SIG-M5 treated with dmso at 0.1 percent for 504 hours (cell line): ENCODE results near the gene PAX7.
A peak's percentile ranks its signal among the peaks of the same experiment; 100 is the strongest.

ENCODE experiments used
- DNase-seq: peaks from one replicate; lab custom pipeline; 2025; ENCODE audit not compliant: unreplicated experiment; lab: John Stamatoyannopoulos, UW

The PAX7 gene

DNA sequence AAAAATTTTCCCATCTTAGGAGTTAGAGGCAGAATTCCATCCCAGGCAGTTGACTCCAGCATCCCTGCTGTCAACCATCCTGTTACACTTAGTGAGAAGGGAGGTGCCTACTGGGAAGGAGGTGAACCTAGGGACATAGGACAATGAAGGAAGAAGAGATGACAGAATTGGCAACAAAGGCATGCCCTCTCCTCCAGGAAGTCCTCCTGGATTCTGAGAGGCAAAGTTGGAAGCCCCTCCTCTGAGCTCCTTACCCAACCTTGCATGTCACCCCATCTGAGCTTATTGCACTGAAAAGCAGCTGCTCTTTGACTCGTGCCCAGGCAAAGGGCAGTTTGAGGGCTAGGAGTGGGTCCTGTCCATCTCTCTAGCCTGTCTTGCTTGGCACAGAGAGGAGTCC, 66.9 kb downstream of the PAX7 start:
- no peak for DNase-seq

DNA sequence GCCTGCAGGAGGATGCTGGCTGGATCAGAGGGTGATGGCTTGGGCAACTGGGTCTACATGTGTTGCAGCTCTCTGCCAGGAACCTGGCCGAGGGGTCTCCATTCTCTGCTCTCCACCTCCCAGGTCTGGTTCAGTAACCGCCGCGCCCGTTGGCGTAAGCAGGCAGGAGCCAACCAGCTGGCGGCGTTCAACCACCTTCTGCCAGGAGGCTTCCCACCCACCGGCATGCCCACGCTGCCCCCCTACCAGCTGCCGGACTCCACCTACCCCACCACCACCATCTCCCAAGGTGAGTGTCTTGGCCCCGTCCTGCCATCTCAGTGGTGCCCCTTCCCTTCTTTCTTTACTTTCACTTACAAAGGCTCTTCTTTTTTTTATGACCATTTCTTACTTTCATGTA, 69.9 kb downstream of the PAX7 start:
- DNase-seq: no peak

DNA sequence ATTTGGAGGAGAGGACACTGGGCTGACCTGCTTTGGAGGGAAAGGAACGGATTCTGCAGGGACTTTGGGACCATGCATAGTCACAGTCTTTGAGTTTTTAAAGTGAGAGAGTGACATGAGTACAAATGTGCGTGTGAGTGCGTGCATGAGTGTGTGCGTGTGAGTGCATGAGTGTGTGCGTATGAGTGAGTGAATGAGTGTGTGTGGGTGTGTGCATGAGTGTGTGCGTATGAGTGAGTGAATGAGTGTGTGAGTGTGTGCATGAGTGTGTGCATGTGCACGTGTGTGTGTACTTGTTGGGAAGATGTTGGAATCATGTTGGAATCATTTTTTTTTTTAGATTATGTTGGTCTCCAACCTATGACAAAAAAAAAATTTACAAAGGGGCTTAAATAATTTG, 70.5 kb downstream of the PAX7 start:
- no peak for DNase-seq

DNA sequence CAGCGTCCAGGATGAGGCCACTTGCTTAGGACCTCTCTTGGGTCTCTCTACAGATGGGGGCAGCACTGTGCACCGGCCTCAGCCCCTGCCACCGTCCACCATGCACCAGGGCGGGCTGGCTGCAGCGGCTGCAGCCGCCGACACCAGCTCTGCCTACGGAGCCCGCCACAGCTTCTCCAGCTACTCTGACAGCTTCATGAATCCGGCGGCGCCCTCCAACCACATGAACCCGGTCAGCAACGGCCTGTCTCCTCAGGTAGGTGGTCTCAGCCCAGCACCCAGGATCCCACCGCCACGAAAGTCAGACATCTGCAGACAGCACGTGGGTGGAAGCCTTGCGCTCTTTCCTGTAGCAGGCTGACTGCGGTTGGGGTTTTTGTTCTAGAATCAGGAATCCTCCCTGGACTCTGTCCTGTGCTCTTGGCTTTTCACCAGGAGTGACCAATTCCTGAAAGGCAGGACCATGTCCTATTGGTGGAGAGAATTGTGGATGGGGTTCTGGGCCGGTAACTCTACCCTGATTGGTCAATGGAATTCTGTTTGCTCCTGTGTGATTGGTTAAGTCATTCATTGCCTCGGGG, 72.5 kb downstream of the PAX7 start:
- DNase-seq: no peak

DNA sequence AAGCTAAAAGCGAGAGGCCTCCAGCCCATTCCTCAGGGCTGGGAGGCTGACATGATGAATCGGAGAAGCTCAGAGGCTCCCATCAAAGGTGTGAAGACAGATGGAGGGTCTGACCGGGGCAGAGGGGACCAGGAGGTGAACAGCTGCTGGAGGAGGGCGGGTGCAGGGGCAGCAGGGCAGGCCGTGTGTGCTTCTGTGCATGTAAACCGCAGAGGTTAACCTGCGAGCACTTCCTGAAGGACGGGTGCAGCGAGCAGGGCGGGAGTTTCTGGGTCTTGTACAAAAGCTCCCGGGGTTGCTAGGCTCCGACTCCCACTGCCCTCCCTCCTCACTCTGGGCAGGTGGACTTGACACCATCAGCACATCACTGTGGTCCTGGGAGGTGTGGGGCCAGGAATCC, 75.2 kb downstream of the PAX7 start:
- no peak for DNase-seq

DNA sequence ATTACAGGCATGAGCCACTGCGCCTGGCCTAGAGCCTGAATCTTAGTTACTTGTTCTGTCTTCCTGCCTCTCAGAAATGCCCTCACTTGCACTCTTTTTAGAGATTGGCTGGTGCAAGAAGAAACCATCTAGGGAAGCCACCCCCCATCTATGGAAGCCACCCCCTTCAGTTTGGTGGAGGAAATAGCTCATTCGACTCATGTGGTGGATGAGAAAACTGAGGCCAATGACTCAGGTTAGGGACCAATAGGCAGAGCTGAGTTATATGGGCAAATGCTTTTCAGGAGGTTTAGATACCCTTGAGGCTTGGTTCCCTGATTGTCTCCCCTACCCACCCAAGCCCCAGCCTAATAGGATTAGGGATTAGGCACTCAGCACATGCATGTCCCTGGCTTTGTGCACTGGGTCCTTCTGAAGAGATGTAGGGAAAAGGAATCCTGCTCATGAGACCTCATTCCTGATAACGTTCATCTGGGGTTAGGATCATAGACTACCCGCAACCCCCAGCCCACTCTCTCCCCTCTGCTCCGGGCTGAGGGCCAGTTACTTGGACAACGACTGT, 77.1 kb downstream of the PAX7 start:
- no peak for DNase-seq

DNA sequence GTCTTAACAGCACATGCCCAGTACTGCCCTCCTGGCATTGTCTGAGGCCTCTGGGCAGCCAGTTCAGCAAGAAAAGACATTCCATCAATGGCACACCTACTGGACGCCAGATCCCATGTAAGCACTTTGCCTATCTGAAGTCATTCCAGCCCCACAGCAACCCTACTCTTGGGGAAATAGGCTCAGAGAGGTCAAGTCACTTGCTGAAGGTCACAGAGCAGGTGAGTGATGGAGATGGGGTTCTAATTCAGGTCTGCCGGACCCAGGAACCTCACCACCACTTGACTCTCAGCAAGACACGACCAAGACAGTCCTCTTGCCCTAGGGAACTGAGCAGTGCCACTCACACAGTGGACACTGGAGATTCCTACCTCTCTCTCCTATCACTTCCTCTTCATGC, 79.4 kb downstream of the PAX7 start:
- DNase-seq: no peak

DNA sequence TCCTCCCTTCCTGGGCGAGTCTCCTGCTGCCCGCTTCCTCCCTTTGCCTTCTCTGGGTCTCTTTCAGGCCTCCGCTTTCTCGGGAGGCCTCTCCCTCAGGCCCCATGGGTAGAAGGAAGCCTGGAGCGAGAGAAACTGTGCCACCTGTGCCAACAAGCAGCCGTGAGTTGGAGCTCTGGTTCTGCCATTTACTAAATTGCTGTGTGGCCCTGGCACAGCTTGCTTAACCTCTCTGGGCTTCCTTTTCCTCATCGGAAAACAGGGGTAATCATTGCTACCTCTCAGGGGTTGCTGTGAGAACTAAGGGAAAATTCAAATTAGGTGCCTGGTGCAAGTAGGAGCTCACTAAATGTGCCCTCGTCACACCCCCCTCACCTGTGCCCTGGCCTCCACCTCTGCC, 80.4 kb downstream of the PAX7 start:
- no peak for DNase-seq

DNA sequence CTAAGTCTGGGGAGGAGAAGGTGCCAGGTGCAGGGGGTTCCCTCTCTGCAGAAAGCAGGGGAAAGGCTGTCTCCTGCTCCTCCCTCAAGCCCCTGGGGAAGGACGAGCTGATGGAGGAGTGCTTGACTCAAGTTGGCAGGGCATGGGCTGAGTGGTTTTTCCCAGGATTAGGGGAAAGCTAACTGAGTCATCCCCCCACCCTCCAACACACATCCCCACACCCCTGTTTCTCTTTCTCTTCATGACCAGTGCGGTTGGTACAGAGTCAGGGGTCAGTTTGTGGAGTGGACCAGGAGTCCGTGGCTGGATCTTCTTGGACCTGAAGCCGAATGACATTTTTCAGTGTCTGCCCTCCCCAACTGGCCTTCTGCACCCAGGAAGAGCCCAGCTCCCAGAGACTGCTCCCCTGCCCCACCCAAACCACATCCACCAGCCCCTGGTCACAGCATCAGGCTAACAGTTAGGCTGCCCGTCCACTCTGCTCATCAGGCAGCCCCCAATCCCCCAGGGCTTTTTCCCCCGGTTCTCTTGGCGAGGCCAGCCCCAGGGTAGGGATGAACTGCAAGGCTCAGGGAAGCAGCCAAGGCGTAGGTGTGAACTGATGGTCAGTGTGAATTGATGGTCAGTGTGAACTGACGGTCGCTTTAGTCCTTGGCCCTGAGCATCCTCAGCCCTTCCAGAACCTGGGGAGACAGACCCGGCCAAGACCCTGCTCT, 81.0 kb downstream of the PAX7 start:
- no peak for DNase-seq

DNA sequence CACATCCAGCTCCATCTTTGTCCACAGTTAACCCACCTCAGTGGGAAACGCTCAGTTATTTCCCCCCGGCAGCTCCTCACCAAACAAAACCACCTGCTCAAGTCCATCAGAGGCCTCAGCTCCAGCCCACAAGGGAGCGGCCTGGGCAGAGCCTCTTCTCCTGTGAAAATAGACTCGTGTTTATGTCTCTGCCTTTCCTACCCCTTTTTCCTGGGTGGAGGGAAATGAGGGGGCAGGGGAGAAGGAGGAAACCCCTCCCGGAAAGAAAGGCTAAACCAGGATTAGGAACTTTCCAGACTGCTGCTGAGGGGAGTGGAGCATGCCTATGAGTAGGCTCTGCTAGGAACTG, 81.6 kb downstream of the PAX7 start:
- DNase-seq: no peak

DNA sequence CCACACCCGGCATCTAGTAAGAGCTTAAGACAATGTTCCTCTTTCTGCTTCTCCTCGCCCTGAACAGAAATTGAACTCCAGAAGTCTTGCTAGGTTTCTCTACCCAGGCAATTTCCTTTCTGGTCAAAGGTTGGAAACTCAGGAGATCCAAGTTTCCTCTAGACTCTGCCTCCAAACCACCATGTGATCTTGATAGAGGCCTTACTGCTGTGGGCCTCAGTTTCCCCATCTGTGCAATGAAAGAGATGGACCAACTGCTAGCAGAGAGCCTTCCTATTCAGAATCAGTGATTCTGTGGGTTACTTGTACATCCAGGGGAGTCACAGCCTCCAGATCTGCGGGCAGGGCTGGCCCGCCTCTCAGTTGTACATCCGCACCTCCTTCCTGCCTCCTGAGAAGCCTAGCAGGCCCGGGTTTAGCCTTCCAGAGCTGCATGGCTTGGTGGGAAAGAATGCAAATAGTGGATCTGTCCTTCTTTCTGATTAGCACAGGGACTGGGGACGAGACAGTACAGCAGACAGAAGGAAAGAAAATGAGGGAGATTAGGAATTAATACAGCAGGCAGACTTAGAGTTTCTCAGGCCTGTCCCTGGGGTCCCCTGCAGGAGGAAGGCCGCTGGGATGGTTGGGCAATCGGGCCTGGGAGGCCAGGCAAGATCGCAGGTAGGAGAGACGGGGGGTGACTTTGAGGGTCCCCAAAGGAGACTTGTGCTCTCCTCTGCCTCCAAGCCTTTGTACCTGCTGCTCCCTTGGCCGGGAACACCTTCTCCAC, 83.9 kb downstream of the PAX7 start:
- peak; percentile 2 for DNase-seq

DNA sequence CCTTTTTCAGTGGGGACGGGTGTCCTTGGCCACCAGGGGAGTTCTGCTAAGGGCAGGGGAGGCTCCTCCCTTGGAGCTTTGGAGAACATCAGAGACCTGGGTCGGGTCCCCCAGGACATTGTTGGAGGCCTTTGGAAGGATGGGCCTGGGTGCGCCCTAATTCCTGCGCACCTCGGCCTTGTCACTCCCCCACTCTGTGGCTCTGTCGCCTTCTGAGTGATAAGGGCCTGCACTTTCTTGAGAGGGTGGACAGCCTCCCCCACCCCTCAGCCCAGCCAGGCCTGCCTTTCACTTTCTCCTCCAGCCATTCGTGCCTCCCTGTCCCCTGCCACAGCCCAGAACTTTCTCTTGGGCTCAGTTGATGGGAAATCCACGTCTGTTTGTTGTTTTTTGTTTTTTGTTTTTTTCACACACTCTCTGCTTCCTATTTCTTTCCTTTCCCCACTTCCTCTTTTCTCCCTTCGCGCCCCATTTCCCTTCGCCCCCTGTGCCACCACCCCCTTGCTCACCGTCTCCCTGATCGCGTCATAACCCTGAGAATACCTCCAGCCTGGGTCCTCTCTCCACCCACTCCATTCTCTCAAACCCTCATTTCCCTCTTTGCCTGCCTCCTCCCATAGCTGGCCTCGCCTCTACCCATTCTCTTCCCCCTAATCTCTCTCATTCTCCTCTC, 85.6 kb downstream of the PAX7 start:
- no peak for DNase-seq

DNA sequence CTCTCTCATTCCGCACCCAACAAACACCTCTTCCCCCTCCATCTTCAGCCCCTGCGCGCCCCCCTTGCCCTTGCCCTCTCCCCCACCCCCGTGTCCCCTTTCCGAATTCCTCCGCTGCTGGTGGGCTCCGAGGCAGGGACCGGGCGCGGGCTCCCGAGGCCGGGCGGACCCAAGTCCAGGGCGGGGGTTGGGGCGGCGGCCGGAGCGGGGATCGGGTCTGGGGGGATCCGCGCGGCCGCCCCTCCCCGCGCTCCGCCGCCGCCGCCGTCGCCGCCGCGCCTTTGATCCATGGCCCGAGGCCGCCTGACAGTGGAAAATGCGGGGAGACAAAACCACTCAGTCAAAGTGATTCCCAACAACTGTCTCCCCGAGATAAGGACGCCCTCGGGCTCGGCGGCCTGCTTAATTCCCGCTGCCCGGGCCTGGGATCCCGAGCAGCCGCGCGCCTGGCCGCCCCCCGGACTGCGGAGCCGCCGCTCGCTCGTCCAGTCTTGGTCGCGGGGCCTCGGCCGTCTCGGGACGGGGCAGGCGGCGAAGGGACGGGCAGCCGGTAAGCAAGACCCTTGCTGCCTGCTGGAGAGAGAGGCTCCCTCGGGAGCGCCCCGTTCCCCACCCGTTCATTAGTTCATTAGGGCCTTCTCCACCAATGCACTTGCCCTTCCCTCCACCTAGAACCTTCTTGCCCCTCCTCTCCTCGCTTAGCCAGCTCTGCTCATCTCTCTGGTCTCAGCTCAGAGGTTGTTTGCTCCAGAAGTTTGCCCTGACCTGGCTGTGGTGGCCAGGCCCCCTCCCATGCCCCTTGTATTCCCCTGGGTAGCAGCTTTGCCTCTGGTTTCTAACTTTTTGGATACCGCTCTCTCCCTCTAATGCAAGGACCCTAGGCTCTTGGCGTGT, 86.4 kb downstream of the PAX7 start:
- no peak for DNase-seq

DNA sequence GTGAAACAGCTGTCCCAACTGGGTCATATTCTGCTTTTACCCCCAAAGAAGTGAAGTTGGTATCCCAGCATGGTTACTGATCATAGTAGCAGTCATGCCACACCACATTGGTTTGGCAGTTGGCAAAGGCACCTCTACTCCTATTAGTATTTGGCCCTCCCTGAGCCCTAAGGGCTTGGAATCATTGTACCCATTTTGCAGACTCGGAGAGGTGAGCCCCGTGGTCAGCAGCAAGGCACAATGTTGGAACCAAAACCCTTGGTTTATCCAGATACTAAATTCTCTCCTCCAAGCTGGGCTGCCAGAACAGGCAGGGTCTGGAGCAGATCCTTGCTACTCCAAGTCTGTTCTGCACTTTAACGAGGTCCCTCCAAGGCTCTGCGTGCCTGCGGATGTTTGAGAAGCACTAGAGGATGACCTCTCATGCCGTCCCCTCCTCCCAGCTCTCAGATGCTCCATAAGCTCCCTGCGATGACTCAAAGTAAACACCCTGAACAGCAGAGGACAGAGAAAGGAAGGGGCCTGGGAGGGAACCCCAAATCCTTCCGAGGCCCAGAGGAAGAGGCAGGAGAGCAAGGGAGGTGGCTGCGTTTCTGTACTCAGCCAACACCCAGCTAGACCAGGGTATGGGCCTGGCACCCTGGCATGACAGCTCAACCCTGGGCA, 89.3 kb downstream of the PAX7 start:
- DNase-seq: no peak

DNA sequence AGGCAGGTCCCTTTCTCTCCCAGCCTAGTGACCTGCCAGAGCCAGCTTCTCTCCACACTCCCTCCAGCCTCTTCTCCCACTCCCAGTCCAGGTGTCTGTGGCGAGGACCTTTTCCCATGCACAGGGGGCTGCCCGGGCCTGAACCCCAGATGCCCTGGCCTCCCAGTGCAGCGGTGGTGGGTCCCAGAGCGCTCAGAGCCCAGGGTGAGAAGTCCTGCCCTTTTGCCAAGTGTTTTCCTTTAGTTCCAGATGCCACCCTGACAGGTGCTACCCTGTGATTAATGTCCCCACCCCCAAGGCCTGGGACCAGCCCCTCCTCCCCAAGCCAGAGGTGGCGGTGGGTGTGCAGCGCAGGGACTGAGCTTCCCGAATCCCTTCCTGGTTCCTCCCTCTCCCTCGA, 90.4 kb downstream of the PAX7 start:
- no peak for DNase-seq

DNA sequence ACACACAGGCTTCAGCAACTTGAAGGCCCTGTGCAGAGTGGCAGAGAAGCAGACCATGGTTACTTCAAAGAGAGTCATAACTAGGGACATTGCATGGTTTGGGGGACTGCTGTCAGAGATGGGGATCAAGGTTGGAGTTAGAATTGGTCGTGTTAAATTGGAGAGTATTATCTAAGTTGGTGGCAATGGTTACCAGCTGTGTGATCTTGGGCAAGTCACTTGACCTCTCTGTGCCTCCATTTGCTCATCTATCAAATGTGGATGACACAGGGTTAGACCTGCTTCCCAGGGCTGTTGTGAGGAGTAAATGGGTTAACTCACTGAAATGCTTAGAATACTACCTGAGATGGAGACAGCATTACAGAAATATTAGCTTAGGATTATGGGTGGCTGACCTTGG, 91.1 kb downstream of the PAX7 start:
- no peak for DNase-seq

DNA sequence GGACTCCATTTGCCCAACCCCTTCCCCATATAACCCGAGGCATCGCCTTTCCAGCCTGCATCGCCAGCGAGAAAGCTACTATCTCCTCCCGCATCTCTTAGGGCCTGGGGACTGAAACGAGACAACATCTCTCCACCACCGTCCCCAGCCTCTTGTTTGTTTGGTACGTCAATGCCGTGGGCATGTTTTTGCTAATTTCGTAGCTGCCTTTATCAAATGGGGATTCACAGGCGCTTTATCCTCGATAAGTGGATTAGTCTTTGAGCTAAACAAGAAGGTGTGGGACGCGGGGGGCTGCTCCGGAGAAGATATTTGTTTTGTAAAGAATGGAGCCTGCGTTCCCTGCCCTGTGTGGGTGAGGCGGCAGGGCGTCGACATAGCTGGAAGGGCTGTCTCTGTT, 91.6 kb downstream of the PAX7 start:
- no peak for DNase-seq

DNA sequence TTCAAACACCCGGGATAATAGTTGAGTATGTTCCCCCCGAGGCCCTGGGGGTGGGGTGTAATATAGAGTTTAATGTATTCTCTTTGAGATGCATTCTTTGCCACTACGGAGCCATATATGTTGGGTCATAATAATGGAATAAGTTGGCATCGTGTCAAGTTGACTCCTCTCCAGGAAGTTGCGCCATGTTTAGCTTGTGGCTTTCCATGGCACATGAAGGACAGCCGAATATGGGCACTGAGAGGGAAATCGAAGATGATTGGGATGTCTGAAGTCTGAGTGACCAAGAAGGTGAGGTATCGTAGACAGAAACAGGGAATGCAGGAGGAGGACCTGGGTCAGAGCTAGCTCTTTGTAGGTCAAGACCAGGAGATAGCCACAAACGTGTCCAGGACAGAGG, 92.6 kb downstream of the PAX7 start:
- DNase-seq: no peak

DNA sequence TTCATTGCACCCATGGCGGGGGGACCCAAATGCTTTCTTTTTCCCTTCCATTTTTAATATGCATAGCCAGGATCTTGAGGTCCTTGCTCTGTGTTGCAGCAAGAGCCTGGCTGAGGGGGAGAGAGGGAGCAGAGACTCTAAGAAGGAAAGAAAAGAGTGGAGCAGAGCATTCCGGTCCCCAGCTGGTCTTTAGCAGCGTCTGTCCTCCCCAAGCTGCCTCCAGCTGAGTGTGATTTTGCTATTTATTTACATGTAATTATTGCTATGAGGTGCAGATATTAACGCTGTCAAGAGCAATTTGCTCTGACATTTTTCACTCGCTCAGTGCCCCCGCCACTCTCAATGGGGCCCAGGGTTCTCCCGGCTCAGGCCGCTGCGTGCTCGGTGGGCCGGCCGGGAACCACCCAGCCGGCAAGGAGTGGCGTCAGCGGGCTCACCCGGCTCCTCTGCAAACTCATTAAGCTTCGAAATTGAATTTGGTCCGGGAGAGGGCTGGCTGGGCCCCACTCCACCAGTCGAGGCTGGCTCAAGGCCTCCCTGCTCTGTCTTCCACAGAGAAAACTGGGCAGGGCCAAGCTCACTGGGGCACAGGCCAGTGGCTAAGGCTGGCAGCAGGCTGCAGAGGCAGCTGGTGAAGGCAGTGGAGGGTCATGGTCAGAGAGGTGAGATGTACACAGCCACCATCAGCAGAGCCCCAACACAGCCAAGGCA, 93.2 kb downstream of the PAX7 start:
- no peak for DNase-seq

DNA sequence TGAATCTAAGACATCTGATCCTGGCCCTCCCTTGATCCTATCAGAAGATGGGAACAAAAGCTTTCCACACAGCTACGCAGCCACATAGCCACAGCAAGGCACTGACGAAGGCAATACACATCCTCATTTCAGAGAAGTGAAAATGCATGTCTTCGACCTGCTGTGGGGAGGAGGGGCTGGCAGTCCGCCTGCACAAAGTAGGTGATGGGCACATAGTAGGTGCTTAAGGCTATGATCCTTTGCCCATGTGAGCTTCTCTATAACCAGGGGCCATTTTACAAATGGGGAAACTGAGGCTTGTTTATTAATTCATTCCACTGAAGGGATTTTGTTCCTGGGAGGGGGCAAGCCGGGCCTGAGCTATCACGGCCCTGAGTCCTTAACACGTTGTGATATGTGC, 94.2 kb downstream of the PAX7 start:
- peak; percentile 2 for DNase-seq
